Activated CD4-positive, CD25-positive, alpha-beta regulatory T cell treated with anti-CD3 and anti-CD28 coated beads, Interleukin-2, amount 50 U/mL, for 72 hours (primary cell): Measurements from ENCODE around the gene CHRM1.

Source experiments
- DNase-seq: peaks from one replicate; pipeline ENCODE4 v3.0.0; 2021

Gene CHRM1

DNA sequence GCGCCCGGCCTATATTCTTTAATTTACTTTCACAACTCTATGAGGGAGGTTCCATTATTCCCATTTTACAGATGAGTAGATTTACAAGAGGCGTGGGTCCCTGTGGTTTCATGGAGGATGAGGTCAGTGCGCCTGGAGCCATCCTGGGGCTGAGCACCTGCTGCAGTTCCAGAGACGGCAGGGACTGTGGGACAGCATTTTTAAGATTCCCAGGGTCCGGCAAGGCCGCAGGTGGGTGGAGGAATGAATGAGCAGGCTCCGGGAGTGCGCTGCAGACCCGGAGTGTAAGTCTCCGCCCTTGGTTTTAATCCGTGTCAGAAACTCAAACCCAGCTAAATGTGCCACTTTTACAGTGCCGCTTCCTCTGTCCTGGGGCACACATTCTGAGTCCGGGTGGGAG, 4.1 kb upstream of the CHRM1 start:
- no peak for DNase-seq

DNA sequence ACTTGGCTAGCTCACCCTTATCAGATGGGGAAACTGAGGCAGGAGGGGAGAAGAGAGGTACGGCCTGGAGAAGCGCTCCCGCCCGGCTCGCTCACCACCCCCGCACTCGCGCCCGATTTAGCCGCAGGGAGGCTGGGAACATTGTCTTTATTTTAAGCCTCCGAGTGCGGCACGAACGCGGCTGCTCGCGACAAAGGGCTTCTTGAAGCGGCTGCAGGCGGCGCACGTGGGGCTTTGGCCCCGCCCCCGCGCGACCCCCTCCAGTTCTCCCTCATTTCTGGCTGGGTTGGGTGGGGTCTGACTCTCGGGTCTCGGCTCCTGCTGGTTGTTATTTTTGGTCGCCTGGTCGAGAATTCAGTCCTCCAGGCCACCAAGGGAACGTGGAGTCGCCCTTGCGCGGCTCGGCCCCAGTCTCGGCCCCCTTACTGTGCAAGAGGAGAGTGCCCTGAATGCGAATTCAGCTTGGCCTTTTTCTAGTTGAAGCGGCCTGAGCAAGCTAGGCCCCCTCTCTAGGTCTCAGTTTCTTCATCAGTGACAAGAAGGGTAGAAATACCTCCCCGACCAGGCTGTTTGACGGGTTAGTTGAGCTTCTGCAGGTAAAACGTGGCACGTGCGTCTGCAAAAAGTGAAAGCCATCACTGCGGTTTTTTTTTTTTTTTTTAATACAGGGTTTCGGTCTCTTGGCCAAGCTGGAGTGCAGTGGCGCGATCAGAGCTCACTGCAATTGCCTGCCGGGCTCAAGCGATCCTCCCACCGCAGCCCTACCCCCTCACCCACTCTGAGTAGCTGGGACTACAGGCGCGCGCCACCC, 2.6 kb upstream of the CHRM1 start:
- DNase-seq, result no peak

DNA sequence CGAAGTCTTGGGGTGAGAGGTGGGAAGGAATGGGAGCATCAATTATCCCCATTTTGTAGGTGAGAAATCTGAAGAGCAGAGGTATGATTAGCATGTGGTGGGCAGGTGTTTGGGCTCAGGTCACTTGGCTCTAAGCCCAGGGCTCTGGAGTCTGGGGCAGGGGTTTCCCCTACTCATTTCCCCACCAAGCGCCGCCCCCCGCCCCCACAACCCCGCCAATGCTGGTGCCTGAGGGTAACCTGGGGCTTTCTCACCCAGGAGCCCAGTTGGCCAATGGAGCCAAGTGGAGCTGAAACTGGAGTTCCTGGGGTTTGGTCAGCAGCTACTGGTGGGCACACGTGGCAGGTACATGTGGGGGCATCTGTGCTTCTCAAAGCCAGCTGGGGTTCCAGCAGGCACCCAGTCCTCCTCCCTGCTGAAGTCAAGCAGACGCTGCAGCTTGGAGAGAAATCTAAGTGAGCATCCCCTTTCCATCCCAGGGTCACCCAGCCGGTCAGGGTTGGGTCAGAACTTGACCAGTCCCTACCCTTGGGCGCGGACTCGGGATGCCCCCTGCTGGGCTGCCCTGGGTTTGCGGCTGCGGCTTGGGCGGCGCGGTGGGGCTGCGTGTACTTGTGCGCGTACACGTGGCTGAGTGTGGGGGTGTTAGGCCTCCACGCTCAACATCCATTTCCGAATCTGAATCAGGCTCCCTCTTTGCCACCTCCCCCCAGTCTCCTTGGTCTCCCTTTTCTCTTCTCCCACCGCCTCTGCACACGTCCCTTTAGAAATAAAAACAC, 1.7 kb upstream of the CHRM1 start:
- peak; percentile 48 for DNase-seq

DNA sequence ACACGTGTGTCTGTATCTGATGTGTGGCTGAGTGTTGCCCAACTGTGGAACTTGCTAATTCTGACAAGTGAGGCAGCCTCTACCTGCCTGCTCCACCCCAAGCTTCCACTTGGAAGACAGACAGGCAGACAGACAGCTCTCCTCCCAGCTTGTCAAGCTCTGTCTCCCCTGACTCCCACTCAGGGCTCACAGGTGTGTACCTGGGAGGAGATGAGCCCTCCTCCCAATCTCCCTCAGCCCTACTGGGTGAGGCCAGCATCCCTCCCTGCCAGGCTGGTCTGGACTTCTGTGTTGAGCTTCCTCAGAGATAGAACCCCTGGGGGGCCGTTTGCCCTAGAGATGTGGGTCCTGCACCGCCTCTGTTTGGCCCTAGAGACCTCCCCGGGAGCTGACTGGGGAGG, 1.0 kb upstream of the CHRM1 start:
- no peak for DNase-seq

DNA sequence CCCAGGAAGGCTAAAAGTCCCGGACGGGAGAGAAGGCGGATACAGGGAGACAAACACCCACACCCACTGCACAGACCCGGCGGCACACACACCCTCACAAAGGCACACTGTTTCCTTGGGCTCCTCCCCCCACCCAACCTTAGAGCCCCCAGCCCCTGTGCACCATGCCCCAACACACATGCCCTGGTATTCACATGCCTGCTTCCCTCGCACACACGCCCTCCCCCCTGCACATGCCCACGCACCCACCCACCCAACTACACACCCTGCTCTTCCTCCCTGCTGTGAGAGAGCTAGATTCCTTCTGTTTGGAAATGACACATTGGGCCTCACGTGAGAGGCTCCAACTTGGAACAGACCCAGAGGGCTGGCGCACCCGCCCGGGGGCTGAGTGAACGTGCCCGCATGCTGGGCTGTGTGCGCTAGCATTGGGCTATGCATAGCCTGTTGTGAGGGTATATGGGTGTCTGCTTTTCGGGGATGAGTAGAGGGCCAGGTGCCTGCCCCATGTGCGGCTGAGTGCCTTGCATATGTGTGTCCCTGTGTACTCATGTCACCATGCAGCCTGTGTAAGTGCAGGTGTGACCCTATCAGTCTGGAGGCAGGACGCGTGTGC, 518 bp upstream of the CHRM1 start:
- DNase-seq, result no peak

DNA sequence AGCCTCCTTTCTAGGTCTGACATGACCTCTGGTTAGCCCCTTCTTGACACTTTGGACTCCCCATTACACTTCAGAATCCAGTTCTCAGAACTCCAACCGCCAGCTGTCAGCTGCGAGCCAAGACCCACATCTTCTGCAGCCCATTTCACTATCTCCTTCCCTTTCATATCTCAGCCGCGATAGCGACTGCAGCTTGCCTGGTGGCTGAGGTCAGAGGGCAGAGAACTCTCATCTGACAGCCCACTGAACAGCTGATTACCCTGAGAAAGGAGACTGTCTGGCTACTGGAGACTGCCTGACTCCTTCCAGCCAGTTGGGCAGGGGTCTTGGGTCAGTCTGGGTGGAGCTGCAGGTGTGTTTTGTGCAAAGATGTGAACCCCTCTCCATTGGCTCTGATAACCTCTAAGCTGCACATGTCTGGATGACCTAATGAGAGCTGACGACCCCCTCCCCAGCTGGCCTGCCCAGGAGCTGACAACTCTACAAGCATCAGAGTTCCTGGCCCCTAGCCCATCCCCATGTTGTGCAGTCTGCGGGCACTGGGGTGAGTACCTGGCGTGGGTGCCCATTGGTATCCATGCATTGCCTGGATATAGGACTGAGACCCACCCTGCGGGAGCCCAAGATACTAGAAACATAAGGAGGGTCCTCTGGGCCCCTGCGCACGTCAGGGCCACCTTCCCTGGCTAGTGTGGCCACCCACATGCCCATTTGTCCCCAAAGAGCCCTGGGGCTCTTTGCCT, 1.1 kb downstream of the CHRM1 start:
- DNase-seq, result no peak

DNA sequence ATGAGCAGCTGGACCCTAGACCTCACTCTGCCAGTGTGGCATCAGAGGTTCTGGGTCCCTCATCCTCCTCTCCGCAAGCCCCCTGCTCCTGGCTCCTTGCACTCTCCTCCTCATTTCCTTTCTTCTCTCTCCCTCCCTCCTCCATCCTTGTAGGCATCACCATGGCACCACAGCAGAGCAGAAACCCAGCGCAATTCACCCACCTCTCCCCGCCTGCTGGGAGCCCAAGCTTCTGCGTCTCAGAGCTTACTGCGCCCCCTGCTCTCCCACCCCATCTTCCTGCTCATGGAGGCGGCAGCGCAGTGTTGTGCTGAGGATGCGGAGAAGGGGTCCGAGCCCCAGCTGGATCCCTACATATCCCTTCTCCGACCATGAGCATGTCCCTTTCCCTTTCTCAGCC, 1.7 kb downstream of the CHRM1 start:
- no peak for DNase-seq

DNA sequence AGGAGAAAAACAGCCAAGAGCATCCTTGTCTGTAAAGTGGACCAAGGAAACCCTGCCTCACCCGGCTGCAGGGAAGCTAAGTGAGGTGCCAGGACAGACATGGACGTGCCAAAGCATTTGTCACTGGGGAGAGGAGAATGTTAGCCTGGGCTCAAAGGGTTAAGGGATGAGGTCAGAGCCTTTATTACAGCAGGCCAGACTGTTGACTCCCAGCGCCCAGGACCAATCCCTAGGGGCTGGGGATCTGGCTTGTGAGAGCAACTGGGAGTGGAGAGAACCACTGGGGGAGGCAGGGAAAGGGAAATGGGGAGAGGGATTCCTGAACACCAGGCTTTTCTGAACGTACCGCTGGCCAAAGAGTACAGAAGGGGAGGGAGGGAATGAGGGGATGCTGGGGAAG, 2.6 kb downstream of the CHRM1 start:
- no peak for DNase-seq

DNA sequence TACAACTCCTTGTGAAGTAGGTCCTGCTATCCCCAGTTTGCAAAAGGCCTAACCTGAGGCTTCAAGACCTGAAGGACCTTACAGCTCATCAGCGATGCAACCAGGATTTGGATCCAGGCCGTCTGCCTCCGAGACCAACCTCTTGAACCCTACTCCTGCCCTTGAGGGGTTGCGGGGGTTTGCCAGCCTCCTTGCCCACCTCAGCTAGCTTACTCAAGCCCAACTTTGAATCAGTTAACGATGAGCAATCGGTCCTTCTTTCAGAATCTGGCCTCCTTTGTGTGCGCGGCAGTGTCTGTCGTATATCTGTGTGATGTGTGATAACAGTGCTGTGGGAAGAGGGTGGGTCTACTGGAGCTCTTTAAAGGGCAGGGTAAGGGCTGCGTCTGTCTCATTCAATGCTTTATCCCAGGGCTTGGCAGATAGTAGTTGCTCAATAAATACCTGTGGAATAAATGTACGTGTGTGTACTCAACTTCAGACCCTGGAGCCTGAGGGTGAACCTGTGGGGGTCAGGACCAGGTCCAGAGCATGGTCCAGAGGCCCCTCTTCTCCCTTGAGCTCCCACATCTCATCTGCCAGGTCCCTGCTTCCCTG, 3.2 kb downstream of the CHRM1 start:
- DNase-seq, result no peak

DNA sequence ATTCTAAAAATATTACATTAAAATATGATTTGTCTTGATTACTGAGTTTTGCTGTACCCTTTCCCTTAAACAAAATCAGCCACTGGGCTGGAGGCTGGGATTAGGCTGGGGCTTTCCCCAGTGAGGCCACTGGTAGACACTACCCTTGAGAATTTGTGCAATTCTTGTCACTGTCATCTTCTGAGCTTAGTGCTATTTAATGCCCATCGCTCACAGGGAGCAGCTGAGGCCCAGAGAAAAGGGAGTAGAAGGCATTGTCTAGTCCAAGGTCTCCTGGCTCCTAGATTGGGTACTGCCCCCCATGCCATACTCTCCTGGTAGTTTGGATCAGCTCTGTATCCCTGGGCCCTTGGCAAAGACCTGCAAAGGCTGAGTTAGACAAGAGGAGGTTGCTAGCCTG, 6.7 kb downstream of the CHRM1 start:
- DNase-seq, result no peak

DNA sequence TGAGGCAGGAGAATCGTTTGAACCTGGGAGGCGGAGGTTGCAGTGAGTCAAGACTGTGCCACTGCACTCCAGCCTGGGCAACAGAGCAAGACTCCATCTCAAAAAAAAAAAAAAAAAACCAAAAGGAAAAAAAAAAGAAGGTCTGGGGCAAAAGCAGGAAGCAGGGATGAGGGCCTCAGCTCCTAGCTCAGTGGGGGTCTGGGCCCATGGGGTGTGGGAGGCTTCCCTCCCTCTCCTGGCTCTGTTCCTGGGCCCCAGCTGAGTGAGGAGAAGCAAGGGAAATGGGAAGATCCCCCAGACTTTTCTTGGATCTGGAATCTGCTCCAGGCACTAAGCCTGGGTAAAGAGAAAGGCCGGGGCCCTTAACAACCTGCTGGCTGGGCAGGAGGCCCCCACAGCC, 8.9 kb downstream of the CHRM1 start:
- DNase-seq, result no peak

DNA sequence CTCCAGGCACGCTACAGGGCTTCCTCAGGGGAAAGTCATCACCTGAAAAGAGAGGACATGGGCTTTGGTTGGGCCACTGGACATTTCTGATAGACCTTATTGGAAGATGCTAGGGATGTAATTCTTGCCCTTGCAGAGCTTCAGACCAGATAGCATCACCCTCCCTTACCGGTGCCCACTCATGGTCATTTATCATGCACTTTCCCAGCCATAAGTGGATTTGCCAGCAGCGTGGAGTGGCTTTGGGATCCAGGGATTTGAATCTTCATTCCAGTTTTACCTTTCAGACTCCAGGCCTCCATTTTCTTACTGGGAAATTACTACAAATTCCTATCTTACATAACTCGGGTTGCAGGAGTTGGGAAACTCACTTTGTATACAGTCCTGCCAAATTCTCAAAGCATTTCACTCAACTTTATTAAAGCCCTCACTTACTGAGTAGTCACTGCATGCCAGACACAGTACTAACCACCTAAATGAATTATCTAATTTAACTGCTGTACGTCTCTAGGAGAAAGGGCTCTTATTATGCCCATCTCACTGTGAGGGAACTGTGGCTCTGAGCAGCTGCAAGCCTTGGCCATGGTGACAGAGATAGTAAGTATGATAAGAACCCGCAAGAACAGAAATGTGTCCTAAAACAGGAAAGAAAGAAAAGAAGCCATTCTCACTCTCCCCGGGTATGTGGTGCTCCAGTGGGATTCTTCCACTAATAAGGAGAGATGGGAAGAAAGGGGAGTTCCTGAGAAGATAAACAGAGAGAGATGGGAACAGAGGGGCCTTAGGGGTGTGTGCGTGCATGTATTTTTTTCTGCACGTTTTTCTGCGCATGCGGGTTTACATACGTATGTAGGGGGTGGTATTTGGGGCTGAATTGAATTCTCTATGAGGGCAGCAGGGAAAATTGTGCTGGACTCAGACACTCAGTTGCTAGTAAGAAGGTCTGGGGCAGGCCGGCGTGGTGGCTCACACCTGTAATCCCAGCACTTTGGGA, 9.7 kb downstream of the CHRM1 start:
- DNase-seq, result no peak

DNA sequence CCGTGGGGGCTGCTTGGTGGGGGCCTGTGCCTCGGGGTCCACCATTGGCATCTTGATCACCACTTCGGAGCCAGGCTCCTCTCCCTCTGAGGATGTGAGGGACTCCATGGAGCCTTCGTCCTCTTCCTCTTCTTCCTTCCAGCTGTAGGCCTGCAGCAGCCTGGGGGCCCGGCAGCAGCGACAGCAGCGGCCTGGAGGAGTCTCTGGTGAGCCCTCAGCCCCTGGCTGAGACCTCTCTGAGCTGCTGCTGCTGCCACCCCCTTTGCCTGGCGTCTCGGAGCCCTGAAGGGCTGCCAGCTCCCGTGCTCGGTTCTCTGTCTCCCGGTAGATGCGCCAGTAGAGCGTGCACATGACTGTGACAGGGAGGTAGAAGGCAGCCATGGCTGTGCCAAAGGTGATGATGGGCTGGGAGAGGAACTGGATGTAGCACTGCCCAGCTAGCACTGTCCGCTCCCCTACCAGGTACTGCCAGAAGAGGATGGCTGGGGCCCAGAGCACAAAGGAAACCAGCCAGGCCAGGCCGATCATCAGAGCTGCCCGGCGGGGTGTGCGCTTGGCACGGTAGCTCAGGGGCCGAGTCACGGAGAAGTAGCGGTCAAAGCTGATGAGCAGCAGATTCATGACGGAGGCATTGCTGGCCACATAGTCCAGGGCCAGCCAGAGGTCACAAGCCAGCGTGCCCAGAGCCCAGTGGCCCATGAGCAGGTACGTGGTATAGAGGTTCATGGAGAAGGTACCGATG, 10.9 kb downstream of the CHRM1 start:
- no peak for DNase-seq

DNA sequence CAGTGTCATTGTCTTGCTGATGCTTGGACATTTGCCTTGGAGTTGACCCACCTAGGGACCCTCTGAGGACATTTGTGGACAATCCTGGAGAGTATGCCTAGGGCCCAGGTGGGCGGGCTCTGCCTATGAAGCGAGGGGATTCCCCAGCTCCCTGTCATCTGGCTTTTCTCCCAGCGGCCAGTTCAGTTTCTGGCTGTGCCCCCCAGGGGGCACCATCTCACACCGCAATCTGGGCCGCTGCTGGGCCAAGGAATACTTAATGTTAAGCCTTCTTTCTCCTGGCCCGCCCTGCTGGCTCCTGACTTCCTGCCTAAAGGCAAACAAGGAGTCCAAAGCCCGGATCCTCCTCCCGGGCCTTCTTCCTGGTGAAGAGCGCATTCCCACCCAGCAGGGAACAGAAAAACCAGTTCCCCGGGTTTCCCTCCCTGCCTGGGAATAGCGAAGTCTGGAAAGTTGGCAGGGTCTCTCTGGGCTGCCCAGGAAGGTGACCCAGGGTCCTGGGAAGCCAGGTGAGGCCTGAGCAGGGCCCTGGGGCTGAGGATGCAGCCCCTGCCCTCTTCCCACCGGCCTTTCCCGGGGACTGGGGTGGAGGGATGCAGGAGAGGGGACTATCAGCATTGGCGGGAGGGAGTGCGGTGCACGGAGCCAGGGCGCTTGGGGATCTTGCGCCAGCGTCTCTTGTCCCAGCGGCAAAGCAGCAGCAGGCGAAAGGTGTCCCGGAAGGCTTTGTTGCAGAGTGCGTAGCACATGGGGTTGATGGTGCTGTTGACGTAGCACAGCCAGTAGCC, 11.9 kb downstream of the CHRM1 start:
- no peak for DNase-seq

DNA sequence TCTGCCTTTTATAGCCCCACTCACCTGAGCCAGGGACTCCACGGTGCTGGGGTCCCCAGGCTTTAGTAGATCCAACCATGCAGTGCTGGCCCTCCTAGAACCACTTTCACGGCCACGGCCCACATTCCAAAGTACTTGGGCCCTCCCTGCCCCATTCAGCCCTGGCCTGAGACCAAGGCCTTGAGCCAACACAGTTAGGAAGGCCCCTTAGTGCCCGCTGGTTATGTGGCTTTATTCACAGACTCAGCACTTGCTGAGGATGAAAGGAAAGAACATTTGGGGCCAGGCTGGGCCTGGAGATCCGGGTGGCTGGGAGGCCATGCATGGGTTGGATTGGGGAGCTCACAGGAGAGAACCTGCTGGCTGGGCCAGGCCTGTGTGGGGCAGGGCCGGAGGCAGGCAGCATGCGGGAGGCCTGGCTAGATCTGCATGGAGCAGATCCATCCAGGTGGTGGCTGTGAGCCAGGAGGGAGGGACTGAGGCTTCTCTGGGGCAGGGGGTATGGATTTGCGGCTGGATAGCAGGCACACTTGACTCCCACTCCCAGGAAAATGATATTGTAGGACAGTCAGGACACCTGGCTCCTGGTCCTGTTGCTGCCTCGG, 12.6 kb downstream of the CHRM1 start:
- no peak for DNase-seq

DNA sequence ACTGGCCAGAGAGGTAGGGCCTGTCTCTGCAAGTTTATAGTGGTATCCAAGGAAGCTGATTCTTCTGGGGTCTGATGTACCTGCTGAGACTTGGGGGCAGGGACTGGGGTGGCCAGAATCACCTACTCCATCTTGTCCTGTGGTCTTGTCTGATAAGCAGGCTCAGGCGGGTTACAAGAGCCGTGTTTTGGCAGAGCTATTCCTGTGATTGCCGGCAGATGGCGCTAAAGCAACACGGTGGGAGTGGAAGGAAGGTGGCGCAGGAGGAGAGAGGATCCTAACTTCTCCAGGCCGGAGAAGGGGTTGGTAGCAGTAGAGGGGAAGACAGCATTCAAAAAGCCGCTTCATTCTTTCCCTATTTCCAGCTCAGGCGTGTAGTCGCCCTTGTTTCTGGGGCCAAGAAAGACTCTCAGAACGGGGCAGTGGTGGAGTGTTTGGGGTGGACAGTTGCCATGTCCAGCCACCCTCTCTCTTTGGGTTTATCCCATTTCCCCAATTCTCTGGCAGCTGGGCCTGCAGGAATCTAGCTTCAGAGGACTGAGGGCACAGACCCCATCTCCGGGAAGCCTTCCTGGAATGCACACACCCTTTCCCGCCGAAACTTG, 15.1 kb downstream of the CHRM1 start:
- peak; percentile 79 for DNase-seq

DNA sequence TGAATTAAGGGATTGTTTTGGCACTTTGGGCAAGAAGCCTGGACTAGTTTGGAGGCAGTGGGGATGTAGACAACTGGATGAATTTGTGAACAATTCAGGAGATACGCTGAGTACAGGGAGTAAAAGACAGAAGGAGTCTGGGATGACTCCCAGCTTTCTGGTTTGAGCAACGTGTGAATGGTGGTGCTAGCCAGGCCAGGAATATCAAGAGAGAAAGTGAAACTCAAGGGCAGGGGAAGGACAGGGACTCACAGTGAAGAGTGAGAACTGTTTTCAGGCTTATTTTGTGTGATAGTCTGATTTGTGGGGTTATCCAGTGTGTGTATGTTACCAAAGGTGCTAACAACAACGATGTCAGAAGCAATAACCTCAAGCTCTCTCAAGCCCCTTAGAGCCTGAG, 15.9 kb downstream of the CHRM1 start:
- no peak for DNase-seq

DNA sequence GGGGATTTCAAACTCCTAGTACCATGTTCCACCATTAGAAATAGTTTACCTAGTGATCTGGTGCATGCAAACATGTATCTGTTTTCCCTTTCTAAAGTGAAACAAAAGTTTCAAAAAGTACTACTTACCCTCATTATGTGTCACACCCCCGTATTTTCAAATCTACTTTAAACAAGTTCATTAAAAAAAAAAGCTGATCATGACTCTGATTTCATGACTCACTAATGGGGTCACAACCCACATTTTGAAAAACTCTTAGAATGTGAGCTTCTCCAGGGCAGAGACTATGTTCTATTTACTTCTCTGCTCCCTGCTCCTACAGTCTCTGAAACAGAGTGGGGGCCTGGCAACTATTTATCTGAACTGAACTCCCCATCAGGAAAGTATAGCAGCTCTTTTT, 18.2 kb downstream of the CHRM1 start:
- DNase-seq, result no peak

DNA sequence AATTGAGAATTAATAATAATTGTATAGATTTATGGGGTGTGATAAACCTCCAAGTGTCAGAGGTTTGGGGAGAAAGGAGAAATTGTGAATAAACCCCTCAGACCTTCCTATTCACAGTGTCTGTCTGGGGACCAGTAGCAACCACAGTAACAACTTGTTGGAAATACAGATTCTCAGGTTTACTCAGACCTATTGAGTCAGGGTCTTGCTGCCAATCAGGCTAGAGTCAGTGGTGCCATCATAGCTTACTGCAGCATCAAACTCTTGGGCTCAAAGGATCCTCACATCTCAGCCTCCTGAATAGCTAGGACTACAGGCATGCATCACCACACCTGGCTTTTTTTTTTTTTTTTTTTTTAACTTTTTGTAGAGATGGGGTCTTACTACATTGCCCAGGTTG, 23.1 kb downstream of the CHRM1 start:
- DNase-seq, result no peak
